Large intestine (tissue), 3 donors: ENCODE measurements around the gene NPIPA7. TPM values are rescaled to one million over a fixed set of nuclear protein-coding genes. Genes with fewer than 3 reads are reported as not detected.
"Not testable (repeated sequence)": the region's sequence is repeated elsewhere in the genome, so short reads cannot be mapped to it uniquely, and the experiment has no call there.

Source experiments
- DNase-seq, 2 donors: peaks; one replicate each; pipeline versions ENCODE4 v3.0.0 to v3.0.0-alpha.2; 2013
- H3K27ac ChIP-seq: one replicate; pipeline ENCODE4 v1.5.1; 2013; ENCODE audit warnings: low read length
- H3K27me3 ChIP-seq: 2 replicates; pipeline ENCODE4 v1.6.1; 2013; ENCODE audit warnings: low read length; ENCODE audit not compliant: control insufficient read depth, insufficient read depth
- H3K36me3 ChIP-seq: 2 replicates; pipeline ENCODE4 v1.6.1; 2013; ENCODE audit warnings: low read length; ENCODE audit not compliant: control insufficient read depth, insufficient read depth
- H3K4me1 ChIP-seq: one replicate; pipeline ENCODE4 v1.6.1; 2013; ENCODE audit warnings: low read length; ENCODE audit not compliant: control insufficient read depth, insufficient read depth
- H3K4me3 ChIP-seq: one replicate; pipeline ENCODE4 v1.5.1; 2013; ENCODE audit warnings: low read length
- H3K9me3 ChIP-seq: one replicate; pipeline ENCODE4 v1.6.1; 2013; ENCODE audit warnings: mild to moderate bottlenecking, low read depth, low read length, moderate library complexity; ENCODE audit not compliant: control insufficient read depth
- WGBS: methylation state at CpG from one replicate; pipeline ENCODE4 v1.1.5; 2013; ENCODE audit warnings: low lambda C conversion rate; ENCODE audit not compliant: insufficient coverage; 5-methylcytosine and 5-hydroxymethylcytosine counted together
- polyA plus RNA-seq: library from polyadenylated mRNA; unstranded; fragments of 120-200 nt; gene quantifications from one replicate; pipeline ENCODE4 v1.2.1, GENCODE V29; 2013

Gene NPIPA7
- polyA plus RNA-seq, 1 donor, result 10.3 TPM

DNA sequence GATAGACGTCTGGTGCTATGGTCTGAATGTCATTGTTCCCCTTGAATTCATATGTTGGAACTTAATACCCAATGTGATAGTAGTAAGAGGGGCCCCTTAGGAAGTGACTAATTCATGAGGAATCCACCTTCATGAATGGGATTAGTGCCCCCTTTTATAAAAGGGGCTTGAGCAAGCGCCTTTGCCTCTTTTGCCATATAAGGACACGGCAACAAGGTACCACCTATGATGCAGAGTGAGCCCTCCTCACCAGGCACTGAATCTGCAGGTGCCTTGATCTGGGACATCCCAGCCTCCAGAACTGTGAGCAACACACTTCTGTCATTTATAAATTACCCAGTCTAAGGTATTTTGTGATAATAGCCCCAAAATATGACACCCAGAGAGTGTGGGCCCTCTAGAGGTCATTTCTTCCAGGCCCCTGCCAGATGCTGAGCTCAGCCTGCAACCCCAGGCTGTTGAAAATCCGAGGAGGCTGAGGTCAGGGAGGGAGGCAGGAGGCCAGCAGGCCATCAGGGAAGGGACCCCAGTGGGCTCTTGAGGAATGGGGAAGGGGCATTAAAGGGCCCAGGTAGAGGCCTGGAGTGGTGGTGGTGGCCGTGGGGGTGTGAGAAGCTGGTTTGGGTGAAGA, 39.1 kb downstream of the NPIPA7 start:
- not testable (repeated sequence) for H3K4me1 ChIP-seq, H3K27me3 ChIP-seq, H3K36me3 ChIP-seq, DNase-seq, H3K27ac ChIP-seq, H3K4me3 ChIP-seq, H3K9me3 ChIP-seq
- WGBS, result no CpG with 5 or more reads among the region's 5 CpGs

DNA sequence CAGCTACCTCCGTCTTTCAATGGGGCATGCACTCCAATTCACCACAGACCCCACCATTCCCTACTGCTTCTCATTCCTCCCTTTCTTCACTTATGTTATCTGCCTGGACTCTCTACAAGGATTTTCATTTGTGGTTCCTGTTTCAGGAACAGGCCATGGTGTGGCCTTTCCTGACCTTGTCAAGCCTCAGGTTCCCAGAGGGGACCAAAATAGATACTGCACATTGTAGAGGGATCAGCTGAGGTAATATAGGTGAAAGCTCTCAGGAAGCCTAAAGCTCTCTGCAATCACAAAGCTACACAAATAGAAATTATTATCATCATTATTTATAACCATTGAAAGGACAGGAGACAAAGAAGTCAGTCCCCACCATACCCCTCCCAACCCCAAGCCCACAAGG, 41.6 kb downstream of the NPIPA7 start:
- H3K4me3 ChIP-seq, H3K9me3 ChIP-seq, H3K4me1 ChIP-seq, H3K36me3 ChIP-seq, H3K27ac ChIP-seq, DNase-seq, H3K27me3 ChIP-seq: not testable (repeated sequence)
- no CpG with 5 or more reads among the region's 1 CpG for WGBS

DNA sequence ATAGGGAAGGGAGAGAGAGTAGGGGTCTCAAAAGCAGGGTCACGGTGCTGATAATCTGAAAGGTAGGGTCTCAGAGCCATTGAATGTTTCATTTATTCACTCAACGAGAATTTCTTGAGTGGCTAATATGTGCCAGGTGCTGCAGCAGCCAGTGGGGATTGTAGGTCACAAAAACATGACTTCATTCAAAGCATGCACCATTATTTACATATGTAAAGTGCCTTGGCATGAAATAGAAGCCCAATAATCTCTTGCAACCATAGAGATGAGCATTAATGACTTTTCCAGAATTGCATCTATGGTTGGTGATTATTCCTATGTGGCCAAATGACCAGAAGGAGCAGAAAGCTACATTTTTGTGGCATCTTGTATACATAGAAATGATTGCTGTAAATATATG, 46.2 kb downstream of the NPIPA7 start:
- H3K4me1 ChIP-seq, H3K27ac ChIP-seq, H3K4me3 ChIP-seq, H3K36me3 ChIP-seq, H3K9me3 ChIP-seq, H3K27me3 ChIP-seq, DNase-seq: not testable (repeated sequence)
- no CpG with 5 or more reads among the region's 2 CpGs for WGBS

DNA sequence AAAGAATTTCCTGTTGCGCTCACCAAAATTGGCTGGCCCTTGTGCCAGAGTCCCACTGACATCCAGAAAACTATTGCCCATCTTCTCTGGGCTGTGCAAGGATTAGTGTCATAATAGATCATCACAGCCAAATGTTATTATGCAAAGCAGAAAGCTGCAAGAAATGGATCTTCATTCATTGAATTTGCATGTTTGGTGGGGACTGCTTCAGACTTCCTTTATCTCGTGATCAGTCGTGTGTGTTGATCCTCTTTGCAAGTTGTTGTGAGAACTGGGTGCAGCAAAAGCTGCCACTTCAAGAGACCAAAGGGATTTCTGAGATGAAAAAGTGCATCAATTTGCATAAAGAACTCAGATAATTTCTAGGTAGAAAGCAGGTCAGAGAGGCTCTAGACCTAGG, 52.2 kb downstream of the NPIPA7 start:
- WGBS, result no CpG with 5 or more reads among the region's 3 CpGs
- not testable (repeated sequence) for H3K27me3 ChIP-seq, H3K4me3 ChIP-seq, H3K4me1 ChIP-seq, H3K36me3 ChIP-seq, H3K27ac ChIP-seq, DNase-seq, H3K9me3 ChIP-seq

DNA sequence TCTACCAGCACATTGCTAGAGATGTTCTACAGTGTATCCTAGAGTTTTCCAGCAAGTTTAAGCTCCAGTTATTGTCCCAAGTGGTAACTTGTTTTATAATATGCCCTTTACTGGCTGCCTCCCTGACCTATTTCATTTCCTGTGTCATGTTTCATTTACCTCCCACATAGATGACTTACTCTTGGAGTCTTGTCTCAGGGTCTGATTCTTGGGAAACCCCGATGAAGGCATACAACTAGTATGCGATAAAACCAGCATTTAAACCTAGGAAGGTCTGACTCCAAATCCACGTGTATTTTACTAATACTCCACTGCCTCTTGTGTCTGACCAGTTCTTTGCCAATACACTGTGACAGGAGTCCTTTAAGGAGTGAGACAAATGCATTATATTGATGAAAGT, 55.8 kb downstream of the NPIPA7 start:
- not testable (repeated sequence) for H3K4me1 ChIP-seq, H3K4me3 ChIP-seq, H3K9me3 ChIP-seq, H3K27ac ChIP-seq, DNase-seq, H3K27me3 ChIP-seq, H3K36me3 ChIP-seq
- WGBS, result no CpG with 5 or more reads among the region's 3 CpGs

DNA sequence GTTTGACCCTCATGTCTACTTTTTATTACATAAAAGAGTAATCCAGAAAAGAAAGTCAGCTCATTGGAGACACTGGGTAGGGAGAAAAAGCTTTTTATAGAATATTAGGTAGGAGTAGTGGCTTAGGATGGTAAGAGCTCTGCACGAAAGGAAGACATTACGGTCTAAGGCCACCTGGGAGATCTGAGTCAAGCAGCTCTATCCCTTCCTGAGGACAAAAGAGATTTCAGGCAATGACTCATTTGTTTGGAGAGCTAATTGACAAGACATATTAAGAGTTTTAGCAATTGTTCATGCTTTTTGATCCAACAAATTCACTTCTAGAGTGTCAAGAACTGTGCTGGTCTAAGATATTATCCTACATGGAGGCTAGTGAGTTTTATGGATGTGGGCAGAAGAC, 62.5 kb downstream of the NPIPA7 start:
- H3K27ac ChIP-seq, H3K36me3 ChIP-seq, H3K9me3 ChIP-seq, DNase-seq, H3K4me3 ChIP-seq, H3K27me3 ChIP-seq, H3K4me1 ChIP-seq: not testable (repeated sequence)
- WGBS, result no CpG with 5 or more reads among the region's 2 CpGs

Other genes with a start within 250 kb of the NPIPA7 start
- gene ABCC6, start 155.6 kb upstream of the NPIPA7 start, polyA plus RNA-seq, result 88.3 TPM
- gene NOMO3, start 146.6 kb upstream of the NPIPA7 start, polyA plus RNA-seq, result 57.3 TPM